SK-N-MC (cell line): ENCODE measurements around the gene ASTN2.

Source experiments
- EZH2 ChIP-seq: fragments of 200-600 bp; sonication (generic); IDR thresholded peaks from one replicate; pipeline ENCODE4 v1.6.1; 2017; ENCODE audit warnings: antibody characterized with exemption
- FOXP2 ChIP-seq: optimal IDR thresholded peaks from 2 replicates; pipeline ENCODE3; 2011; ENCODE audit warnings: mild to moderate bottlenecking, moderate library complexity; ENCODE audit not compliant: insufficient read depth; ENCODE audit errors: extremely low read length, control extremely low read depth
- POLR2AphosphoS5 ChIP-seq: IDR thresholded peaks from 2 replicates; pipeline ENCODE4 v1.6.1; 2012; ENCODE audit warnings: mild to moderate bottlenecking, low read depth, low read length, borderline replicate concordance

GRCh38 chr9:116405321-116405720 is 1009.5 kb downstream of the ASTN2 start:
- TF ChIP-seq EZH2, result no peak
- TF ChIP-seq POLR2AphosphoS5, result no peak
- TF ChIP-seq FOXP2, result no peak
